WTC11 (cell line): ENCODE data around the gene TMEM35A. TPM values are rescaled to one million over a fixed set of nuclear protein-coding genes. Genes with fewer than 3 reads are reported as not detected.

Source experiments
- total RNA-seq: library from RNA; stranded (reverse); gene quantifications from 3 replicates; pipeline ENCODE4 v1.2.3, GENCODE V29; 2021

TMEM35A gene
- total RNA-seq, 1 experiment from 2014 or later, result 3.9 TPM

Other genes starting within 250 kb of the TMEM35A start
- gene NOX1, start 204.5 kb upstream of the TMEM35A start, total RNA-seq, result not detected in 3 replicates
- gene XKRX, start 150.0 kb upstream of the TMEM35A start, total RNA-seq, result 1.1 to 1.3 TPM (median 1.2 TPM) in 3 replicates
- not detected in 3 replicates for gene ARL13A, start 109.2 kb upstream of the TMEM35A start, total RNA-seq
- 14.3 to 17.3 TPM (median 15.4 TPM) in 3 replicates for gene TRMT2B, start 26.8 kb upstream of the TMEM35A start, total RNA-seq
- gene CENPI, start 19.3 kb downstream of the TMEM35A start, total RNA-seq, result 18.1 to 20.1 TPM (median 19.5 TPM) in 3 replicates
- gene DRP2, start 140.9 kb downstream of the TMEM35A start, total RNA-seq, result 0.30 to 0.52 TPM (median 0.39 TPM) in 3 replicates
- gene TAF7L, start 212.5 kb downstream of the TMEM35A start, total RNA-seq, result 0.11 to 0.17 TPM in 2 of 3 replicates, not detected in the other